ENCODE measurements around the gene WASF3. TPM values are rescaled to one million over a fixed set of nuclear protein-coding genes. Genes with fewer than 3 reads are reported as not detected.

Gene WASF3
- polyA plus RNA-seq, 4 donors: 44.2 to 56.7 (median 51.1) TPM

Other genes with a start within 250 kb of the WASF3 start
- not detected for gene GPR12, start 203.1 kb downstream of the WASF3 start, polyA plus RNA-seq (ENCODE audit: insufficient read length in 4 of 4)